Measurements from ENCODE around the gene KRTAP12-3.

Gene KRTAP12-3

GRCh38 chr21:44632067-44632466 lies 25.7 kb upstream of the KRTAP12-3 start:
- no peak for TF ChIP-seq EP300 (IDR thresholded peaks at IDR 0.05; ENCODE audit: borderline replicate concordance)
- TF ChIP-seq FOXM1 (IDR thresholded peaks at IDR 0.05; ENCODE audit: borderline replicate concordance, low read depth), result no peak
- TF ChIP-seq CEBPB (IDR thresholded peaks at IDR 0.05), result no peak
- no peak for TF ChIP-seq MAX (IDR thresholded peaks at IDR 0.05)
- TF ChIP-seq CREB1 (IDR thresholded peaks at IDR 0.05; ENCODE audit: low read depth), result no peak
- no peak for TF ChIP-seq ZBTB7A (IDR thresholded peaks at IDR 0.05; ENCODE audit: low read depth)
- TF ChIP-seq EGR1 (IDR thresholded peaks at IDR 0.05), result no peak

GRCh38 chr21:44636209-44637017 lies 21.3 kb upstream of the KRTAP12-3 start:
- no peak for TF ChIP-seq ZBTB7A (IDR thresholded peaks at IDR 0.05; ENCODE audit: low read depth)
- TF ChIP-seq CREB1 (IDR thresholded peaks at IDR 0.05; ENCODE audit: low read depth), result no peak
- TF ChIP-seq RAD21 (IDR thresholded peaks at IDR 0.05; ENCODE audit: low read depth), result no peak
- TF ChIP-seq REST (IDR thresholded peaks at IDR 0.05; ENCODE audit: low read depth), result no peak
- no peak for TF ChIP-seq YY1 (IDR thresholded peaks at IDR 0.05; ENCODE audit: low read depth)
- TF ChIP-seq FOXM1 (IDR thresholded peaks at IDR 0.05; ENCODE audit: borderline replicate concordance, low read depth), result no peak
- no peak for TF ChIP-seq TAF1 (IDR thresholded peaks at IDR 0.05; ENCODE audit: low read depth)
- TF ChIP-seq EGR1 (IDR thresholded peaks at IDR 0.05), result no peak
- no peak for TF ChIP-seq CEBPB (IDR thresholded peaks at IDR 0.05)
- TF ChIP-seq USF1 (IDR thresholded peaks at IDR 0.05), result no peak
- TF ChIP-seq EP300 (IDR thresholded peaks at IDR 0.05; ENCODE audit: borderline replicate concordance), result no peak
- no peak for TF ChIP-seq TEAD4 (IDR thresholded peaks at IDR 0.05)
- no peak for TF ChIP-seq TCF12 (IDR thresholded peaks at IDR 0.05; ENCODE audit: low read depth)
- no peak for TF ChIP-seq MAX (IDR thresholded peaks at IDR 0.05)

GRCh38 chr21:44637018-44637850 lies 20.5 kb upstream of the KRTAP12-3 start, which contains the start of gene KRTAP10-10:
Gene KRTAP10-10, plus strand, starts transcription at chr21:44637356. Its CDS starts 62 bp downstream, at chr21:44637418.
- TF ChIP-seq REST (IDR thresholded peaks at IDR 0.05; ENCODE audit: low read depth) (no peak), EP300 (IDR thresholded peaks at IDR 0.05; ENCODE audit: borderline replicate concordance) (no peak), NFIC (IDR thresholded peaks at IDR 0.05) (no peak), USF1 (IDR thresholded peaks at IDR 0.05) (no peak), CEBPB (IDR thresholded peaks at IDR 0.05) (no peak), TCF12 (IDR thresholded peaks at IDR 0.05; ENCODE audit: low read depth) (no peak), EGR1 (IDR thresholded peaks at IDR 0.05) (no peak), FOXM1 (IDR thresholded peaks at IDR 0.05; ENCODE audit: borderline replicate concordance, low read depth) (no peak), RAD21 (IDR thresholded peaks at IDR 0.05; ENCODE audit: low read depth) (no peak)

- TF ChIP-seq REST (IDR thresholded peaks at IDR 0.05; ENCODE audit: low read depth), result no peak
- no peak for TF ChIP-seq CEBPB (IDR thresholded peaks at IDR 0.05)
- TF ChIP-seq EP300 (IDR thresholded peaks at IDR 0.05; ENCODE audit: borderline replicate concordance), result no peak
- no peak for TF ChIP-seq USF1 (IDR thresholded peaks at IDR 0.05)
These were observed 18.4 kb upstream of the KRTAP12-3 start for GRCh38 chr21:44639331-44639655.

Measured in Ishikawa (cell line).